Hematopoietic multipotent progenitor cell treated with erythropoietin and hydrocortisone succinate and interleukin-3 and kit ligand, for 4 days (in vitro differentiated cells): ENCODE measurements around the gene ADA.

Experiments
- DNase-seq: peaks from one replicate; pipeline ENCODE4 v3.0.0-alpha.2; 2015

The ADA gene

GRCh38 chr20:44621939-44622338, 29.6 kb downstream of the ADA start:
- no peak for DNase-seq

DNA sequence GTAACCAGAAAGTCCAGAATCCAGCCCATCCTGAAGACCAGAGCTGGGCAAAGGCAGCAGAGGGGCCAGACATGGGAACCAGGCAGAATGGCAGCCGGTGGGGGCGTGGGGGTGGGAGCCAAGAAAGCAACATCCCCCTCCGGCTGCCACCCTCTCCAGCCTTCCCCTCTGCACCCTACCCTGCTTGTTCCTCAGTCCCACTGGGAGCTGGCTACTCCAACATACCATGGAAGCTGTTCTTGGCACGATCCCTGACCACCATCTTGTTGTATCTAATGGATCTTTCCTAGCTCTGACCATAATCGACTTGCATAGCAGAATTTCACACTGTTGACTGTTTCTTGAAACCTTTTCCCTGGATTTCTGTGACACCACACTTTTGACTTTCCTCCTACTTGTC, 30.2 kb downstream of the ADA start:
- DNase-seq = no peak

DNA sequence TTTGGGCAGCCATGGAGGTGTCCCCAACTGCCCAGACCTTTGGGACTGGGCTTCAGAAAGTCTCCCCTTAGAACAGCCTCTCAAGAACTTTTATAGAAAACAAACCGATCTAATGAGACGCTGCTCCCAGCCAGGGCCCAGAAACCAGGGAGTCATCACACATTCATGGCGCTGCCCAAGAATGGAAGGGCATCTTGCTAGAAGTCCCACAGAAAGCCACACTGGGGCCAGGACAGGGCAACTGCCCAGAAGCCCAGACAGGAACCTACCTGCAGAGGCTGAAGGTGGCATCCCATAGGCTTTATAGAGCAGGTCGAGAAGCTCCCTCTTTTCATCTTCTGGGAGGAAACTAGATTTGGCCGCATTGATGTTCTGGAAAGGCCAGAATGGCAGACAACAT, 31.5 kb downstream of the ADA start:
- no peak for DNase-seq

DNA sequence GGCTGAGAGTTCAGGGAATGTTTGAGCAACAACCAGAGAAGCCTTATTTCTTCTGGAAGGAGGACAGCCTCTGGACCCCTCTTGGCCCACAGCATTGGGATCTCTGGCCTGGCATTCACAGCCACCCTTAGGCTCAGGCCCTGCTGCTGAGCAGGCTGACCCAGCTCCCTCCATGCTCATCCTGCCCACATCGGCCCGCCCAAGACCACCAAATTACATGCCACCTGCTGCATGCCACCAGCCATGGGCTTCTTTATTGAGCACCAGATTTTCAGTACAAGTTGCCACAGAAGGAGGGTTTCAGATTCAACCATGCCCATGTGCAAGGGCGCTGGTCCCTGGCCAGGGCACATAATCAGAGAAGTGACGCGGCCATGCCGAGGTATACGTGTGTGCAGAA, 32.2 kb downstream of the ADA start:
- no peak for DNase-seq

- no peak for DNase-seq
Observed at GRCh38 chr20:44618318-44618731, 33.2 kb downstream of the ADA start.

GRCh38 chr20:44616604-44616964, 34.9 kb downstream of the ADA start:
- no peak for DNase-seq

DNA sequence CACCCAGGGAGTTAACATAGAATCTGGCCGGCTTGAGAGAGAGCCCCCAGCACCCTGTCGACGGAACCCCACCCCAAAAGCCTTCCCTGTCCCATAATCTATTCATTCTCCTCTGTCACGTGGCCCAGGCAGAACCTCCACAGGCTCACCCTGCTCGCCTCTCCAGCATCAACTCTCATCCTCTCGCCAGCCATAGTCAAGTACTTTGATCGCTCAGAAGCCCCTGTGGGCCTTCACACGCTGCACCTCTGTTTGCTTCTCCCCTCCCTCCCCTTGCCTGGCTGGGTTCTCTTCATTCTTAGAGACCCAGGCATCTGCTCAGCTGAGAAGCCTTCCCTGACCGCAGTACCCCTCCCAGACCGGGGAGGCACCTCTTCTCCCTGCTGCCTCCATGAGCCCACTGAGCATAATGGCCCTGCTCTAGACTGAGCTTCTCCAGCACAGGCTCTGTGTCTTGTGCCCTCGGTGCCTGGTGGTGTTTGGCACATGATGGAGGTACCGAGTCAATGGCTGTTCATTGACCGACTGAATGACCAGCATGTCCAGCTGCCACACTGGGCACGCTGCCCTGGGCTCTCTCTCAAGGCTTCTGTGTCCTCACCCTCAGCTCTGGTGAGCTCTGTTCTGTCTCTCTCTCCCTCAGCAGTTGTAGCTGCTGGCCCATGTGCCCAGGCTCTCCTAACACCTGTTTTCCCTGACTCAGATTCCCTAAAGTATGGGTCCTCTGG, 35.5 kb downstream of the ADA start:
- DNase-seq = no peak

DNA sequence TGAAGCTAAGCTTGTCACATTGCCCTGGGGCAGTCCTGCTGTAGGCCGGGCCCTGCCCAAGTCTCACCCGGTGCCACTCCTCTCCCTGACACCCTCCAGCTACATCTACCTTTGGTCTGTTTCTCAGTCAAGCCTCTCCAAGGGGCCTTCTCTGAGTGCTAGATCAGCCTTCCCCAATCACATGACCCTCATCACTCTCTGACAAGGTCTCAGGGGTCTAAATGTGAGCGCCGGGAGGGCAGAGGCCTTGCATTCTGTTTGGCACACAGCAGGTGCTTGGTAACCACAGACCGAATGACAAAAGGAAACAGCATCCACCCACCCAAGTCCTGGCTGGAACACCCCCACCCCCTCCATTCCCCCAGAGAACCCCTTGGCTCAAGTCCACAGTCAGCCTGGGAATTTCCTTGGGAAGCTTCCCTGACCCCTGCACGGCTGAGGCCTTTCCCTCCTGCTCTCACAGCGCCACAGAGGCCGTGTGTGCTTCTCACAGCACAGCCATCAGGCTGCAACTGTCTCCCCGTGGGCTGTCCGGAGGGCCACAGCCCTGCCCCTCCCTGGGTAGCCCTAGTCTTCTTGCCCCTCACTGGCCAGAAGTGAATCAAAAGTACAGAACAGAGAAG, 36.2 kb downstream of the ADA start:
- DNase-seq = no peak

- no peak for DNase-seq
Observed at GRCh38 chr20:44614525-44614924, 37.0 kb downstream of the ADA start.

GRCh38 chr20:44613575-44613974, 37.9 kb downstream of the ADA start:
- DNase-seq = no peak

DNA sequence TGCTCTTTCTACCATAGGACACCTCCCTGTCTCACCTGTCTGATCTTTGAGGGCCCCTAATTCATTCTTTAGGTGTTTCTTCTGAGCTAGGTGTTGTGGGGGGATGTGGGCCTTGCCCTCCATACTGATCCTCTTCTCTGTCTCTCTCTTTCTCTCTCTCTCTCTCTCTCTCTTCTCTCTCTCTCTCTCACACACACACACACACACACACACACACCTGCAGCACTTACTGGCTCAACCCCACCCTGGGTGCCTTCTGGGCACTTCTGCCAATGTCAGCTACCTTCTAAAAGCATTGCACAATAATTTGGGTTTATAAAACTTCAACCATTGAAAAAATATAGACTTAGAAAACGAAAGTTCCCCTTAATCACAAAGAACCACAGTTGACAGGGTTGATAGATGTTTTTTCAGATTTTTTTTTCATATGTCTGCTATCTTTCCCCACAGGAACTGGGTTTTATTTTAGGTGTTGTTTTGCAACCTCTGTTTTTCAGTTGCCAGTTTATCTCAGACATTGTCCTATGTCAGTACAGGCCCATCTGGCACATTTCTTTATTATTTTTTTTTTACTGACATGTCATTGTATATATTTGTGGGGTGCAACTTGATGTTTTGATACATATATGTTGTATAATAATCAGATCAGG, 41.1 kb downstream of the ADA start:
- DNase-seq = peak; percentile 87

GRCh38 chr20:44609516-44610312, 41.8 kb downstream of the ADA start:
- DNase-seq = peak; percentile 89

GRCh38 chr20:44609006-44609515, 42.4 kb downstream of the ADA start:
- DNase-seq = no peak

DNA sequence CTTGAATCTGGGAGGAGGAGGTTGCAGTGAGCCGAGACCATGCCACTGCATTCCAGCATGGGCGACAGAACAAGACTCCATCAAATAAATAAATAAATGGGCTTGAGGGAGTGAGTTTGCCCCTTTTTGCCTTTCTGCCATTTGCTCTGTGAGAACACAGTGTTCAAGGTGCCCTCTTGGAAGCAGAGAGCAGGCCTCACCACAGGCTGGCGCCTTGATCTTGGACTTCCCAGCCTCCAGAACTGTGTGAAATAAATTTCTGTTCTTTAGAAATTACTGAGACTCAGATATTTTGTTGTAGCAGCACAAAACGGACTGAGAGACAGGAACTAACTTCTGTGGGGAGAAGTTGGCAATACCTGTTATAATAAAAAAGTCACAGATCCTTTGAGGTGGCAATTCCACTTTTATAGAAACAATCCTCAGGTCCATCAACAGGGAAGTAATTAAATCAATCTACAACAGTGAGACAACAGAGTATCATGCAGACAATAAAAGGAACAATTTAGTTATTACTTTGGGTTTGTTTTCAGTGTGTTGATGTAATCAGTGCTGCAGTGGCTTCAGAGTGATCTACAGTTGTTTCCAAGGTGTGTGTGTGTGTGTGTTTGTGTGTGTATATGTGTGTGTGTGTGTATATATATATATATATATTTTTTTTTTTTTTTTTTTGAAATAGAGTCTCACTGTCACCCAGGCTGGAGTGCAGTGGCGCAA, 44.6 kb downstream of the ADA start:
- DNase-seq = no peak

GRCh38 chr20:44603327-44603726, 48.2 kb downstream of the ADA start:
- DNase-seq = no peak

- no peak for DNase-seq
Observed at GRCh38 chr20:44601801-44602204, 49.7 kb downstream of the ADA start.

- DNase-seq = no peak
Observed at GRCh38 chr20:44601236-44601671, 50.2 kb downstream of the ADA start.

GRCh38 chr20:44600758-44601201, 50.7 kb downstream of the ADA start:
- DNase-seq = no peak

DNA sequence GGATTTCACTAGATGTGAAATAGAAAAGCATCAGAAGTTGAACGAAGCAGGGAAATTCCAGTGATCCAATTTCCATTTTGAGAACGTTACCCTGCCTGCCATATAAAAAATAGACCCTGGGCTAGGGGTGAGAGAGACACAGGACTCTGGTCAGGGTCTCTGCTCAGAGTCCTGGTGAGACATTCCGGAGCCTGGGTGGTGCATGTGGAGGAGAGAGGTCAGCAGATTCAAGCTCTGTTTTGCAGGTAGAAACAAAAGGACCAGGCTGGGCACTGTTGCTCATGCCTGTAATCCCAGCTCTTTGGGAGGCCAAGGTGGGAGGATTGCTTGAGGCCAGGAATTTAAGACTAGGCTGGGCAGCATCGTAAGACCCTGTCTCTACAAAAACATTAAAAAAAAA, 51.2 kb downstream of the ADA start:
- no peak for DNase-seq

DNA sequence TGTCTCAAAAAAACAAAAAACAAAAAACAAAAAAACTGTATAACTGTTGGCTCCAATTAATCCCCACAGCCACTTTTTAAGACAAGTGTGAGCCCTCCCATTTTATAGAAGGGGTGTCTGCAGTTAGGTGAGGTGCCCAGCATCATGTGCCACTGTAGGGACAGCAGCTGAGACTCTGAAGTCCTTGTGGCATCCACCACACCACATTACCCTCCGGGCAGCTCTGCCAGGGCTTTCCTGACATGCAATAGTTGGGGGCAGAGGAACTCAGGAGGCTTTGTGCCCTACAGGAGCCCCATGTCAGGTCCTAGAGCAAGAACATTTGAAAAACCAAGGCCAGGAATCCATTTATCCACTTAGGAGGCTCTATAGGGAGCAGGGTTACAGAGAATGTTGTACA, 51.8 kb downstream of the ADA start:
- DNase-seq = no peak

DNA sequence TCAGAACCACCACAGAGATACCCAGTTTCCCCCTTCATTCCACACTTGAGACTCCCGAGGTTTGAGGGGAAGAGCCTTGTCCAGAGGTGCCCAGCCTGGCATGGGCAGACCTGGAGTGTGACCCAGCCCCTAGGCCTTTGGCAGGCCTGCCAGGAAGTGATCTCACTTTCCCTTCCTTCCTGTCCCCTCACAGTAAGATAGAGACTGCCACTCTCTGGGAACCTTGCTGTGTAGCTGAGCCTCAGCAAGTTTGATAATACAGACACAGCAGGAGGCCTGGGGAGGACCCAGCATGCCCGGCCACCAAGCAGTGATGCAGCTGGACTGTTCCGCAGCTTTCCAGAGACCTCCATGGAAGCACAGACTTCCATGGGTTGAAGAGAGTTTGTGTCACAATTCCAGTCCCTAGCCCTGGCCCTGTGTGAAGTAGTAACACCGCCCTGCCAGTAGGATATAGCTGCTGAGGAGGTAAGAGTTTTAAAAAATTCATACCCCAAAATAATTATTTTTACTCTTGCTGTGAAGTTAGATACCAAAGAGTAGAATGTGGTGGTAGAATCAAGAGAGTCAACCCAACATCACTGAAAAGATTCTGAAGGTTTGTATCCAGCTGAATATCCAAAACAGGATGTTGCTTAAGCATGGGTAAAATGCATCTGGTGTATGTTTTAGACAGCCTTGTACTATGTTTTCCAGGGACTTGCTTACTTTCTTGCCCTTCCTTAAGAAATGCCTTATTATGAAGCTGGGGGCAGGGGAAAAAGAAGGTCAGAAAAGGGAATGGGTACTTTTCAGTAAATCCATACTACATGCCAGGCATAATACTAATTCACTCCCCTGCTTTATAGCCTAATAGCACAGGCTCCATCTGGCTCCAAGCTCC, 52.8 kb downstream of the ADA start:
- DNase-seq = peak; percentile 82
